Thoracic aorta (tissue), 2 donors: ENCODE data around the gene RIMBP2. TPM values are rescaled to one million over a fixed set of nuclear protein-coding genes. Genes with fewer than 3 reads are reported as not detected.

Experiments
- ATAC-seq: fragments of 150-250 bp; one replicate; pipeline ENCODE4 v1.8.0; 2017; ENCODE audit warnings: low read depth; ENCODE audit not compliant: insufficient number of reproducible peaks, low FRiP score
- DNase-seq: peaks from one replicate; pipeline ENCODE4 v3.0.0-alpha.2; 2020; ENCODE audit warnings: low spot score
- H3K27ac ChIP-seq, 2 donors: fragments of 200-600 bp; sonication (generic); 1 replicate in 1 of 2; 2 replicates in 1 of 2; pipeline ENCODE4 v1.5.1; 2016; ENCODE audit warnings: mild to moderate bottlenecking in 2 of 2, moderate library complexity in 2 of 2
- H3K27me3 ChIP-seq: fragments of 200-600 bp; sonication (generic); replicated peaks from 2 replicates; pipeline ENCODE4 v1.6.0; 2016; ENCODE audit warnings: mild to moderate bottlenecking; ENCODE audit not compliant: insufficient read depth
- H3K36me3 ChIP-seq: fragments of 200-600 bp; sonication (generic); one replicate; pipeline ENCODE4 v1.5.1; 2016
- H3K4me1 ChIP-seq, 2 donors: fragments of 200-600 bp; sonication (generic); 1 replicate in 1 of 2; 2 replicates in 1 of 2; pipeline versions ENCODE4 v1.5.1 to v1.6.0; 2016; ENCODE audit warnings: low read depth in 2 of 2, mild to moderate bottlenecking in 1 of 2; ENCODE audit not compliant: control insufficient read depth in 1 of 2
- H3K4me3 ChIP-seq: fragments of 200-600 bp; sonication (generic); 2 replicates; pipeline ENCODE4 v1.5.1; 2016; ENCODE audit warnings: mild to moderate bottlenecking
- H3K9me3 ChIP-seq: fragments of 200-600 bp; sonication (generic); 2 replicates; pipeline ENCODE4 v1.5.1; 2016
- total RNA-seq, 2 donors: library from RNA; depleted of rRNA; stranded (reverse); fragments of >200 nt; gene quantifications; one replicate each; pipeline versions ENCODE4 v1.1.0 to v1.2.3, GENCODE V29; 2016
- TF ChIP-seq, protein P1 (sequence below): fragments of 200-600 bp; sonication (generic); IDR thresholded peaks from one replicate; pipeline ENCODE4 v1.5.1; 2019; ENCODE audit warnings: antibody characterized with exemption

Gene RIMBP2
- total RNA-seq, 2 donors from 2014 or later = 0.54 to 0.92 TPM

DNA sequence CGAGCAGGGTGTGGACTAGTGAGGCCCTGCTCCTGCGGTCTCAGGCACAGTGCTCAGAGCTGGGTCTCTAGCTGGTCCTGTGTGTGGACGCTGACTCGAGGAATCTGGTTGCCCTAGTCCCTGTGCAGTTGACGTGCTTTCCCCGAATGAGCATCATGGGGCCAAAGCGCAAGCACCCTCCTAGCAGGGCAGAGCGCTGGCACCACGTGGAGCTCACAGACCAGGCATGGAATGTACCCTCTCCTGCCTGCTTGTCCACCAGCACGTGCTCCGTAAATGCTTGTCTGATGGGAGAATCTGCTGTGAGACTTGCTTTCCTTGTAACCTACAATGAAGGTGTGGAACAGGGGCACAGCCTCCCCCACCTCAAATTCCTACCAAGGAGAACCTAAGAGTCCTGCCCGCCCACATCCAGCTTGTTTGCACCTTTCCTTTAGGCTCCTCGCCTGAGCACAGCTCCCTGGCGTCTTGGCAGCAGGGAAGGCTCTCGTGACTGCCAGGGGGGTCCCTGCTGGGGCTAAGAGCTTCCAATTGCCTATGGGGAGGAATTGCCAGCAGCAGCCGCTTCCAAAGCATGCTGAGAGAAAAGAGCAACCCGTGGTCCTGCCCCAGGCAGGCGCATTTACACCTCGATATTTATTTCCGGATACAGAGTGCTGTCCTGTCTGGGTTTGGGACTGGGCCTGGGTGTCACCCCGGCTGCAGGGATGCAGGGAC is 253.4 kb downstream of the RIMBP2 start:
- ATAC-seq = no peak
- Histone ChIP-seq H3K27ac (no peak overlapping the region), H3K36me3 (no peaks in the 10 kb centered on the region), H3K4me1 (no peaks in the 10 kb centered on the region), H3K9me3 (peaks cover 4% of the 10 kb centered on the region), H3K4me3 (no peak overlapping the region), H3K27me3 (no peaks in the 10 kb centered on the region)
- TF ChIP-seq, protein P1, sequence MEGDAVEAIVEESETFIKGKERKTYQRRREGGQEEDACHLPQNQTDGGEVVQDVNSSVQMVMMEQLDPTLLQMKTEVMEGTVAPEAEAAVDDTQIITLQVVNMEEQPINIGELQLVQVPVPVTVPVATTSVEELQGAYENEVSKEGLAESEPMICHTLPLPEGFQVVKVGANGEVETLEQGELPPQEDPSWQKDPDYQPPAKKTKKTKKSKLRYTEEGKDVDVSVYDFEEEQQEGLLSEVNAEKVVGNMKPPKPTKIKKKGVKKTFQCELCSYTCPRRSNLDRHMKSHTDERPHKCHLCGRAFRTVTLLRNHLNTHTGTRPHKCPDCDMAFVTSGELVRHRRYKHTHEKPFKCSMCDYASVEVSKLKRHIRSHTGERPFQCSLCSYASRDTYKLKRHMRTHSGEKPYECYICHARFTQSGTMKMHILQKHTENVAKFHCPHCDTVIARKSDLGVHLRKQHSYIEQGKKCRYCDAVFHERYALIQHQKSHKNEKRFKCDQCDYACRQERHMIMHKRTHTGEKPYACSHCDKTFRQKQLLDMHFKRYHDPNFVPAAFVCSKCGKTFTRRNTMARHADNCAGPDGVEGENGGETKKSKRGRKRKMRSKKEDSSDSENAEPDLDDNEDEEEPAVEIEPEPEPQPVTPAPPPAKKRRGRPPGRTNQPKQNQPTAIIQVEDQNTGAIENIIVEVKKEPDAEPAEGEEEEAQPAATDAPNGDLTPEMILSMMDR = no peak
- DNase-seq = no peak

DNA sequence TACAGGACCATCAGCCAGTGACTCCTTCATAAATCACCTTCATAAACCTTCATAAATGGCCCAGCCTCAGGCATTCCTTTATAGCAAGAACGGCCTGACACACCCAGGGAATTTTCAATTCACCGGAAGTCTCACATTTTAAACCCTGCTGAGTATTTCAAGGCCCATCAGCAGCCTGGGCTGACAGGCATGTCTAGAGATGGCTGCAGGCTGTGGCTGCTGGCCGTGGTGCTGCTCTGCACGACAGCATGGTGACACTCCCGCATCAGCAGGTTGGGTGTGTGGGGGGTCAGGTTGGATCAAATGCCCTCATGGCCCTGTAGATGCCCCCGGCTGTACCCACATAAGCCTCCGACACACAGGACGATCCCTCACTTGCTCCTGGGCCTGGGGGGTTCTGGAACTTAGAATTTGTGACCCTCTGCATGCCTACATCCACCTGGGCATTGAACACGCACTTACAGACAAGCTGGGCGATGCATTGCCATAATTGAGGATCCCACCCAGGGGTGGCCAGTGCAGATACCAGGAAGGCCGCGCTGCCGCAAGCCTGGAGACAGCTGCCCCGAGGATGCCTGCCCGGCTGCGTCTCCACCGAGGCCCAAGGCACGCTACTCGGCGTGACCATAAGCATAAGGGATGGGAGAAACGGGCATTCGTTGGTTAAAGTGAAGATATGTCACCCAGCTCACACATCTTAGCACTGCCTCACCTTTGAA is 254.1 kb downstream of the RIMBP2 start:
- Histone ChIP-seq H3K36me3 (no peaks in the 10 kb centered on the region), H3K4me3 (no peak overlapping the region), H3K27me3 (no peaks in the 10 kb centered on the region), H3K27ac (no peak overlapping the region), H3K4me1 (no peaks in the 10 kb centered on the region), H3K9me3 (peaks cover under 1% of the 10 kb centered on the region)
- TF ChIP-seq, protein P1 = no peak
- ATAC-seq = no peak
- DNase-seq = no peak

DNA sequence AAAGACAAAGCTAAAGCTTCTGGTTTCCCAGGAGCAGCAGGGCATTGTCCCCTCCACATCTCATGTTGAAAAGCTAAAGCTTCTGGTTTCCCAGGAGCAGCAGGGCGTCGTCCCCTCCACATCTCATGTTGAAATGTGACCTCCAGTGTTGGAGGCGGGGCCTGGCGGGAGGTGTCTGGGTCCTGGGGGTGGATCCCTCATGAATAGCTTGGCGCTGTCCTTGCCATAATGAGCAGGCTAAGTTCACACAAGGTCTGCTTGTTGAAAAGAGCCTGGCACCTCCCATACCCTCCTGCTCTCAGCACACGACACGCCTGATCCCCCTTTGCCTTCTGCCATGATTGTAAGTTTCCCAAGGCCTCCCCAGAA is 254.7 kb downstream of the RIMBP2 start:
- H3K4me1 ChIP-seq = no peaks in the 10 kb centered on the region
- DNase-seq (no peak), ATAC-seq (no peak)
- TF ChIP-seq, protein P1 = no peak
- H3K4me3 ChIP-seq = no peak overlapping the region
- no peaks in the 10 kb centered on the region for H3K9me3 ChIP-seq
- no peak overlapping the region for H3K27ac ChIP-seq
- H3K27me3 ChIP-seq = no peaks in the 10 kb centered on the region
- no peaks in the 10 kb centered on the region for H3K36me3 ChIP-seq

DNA sequence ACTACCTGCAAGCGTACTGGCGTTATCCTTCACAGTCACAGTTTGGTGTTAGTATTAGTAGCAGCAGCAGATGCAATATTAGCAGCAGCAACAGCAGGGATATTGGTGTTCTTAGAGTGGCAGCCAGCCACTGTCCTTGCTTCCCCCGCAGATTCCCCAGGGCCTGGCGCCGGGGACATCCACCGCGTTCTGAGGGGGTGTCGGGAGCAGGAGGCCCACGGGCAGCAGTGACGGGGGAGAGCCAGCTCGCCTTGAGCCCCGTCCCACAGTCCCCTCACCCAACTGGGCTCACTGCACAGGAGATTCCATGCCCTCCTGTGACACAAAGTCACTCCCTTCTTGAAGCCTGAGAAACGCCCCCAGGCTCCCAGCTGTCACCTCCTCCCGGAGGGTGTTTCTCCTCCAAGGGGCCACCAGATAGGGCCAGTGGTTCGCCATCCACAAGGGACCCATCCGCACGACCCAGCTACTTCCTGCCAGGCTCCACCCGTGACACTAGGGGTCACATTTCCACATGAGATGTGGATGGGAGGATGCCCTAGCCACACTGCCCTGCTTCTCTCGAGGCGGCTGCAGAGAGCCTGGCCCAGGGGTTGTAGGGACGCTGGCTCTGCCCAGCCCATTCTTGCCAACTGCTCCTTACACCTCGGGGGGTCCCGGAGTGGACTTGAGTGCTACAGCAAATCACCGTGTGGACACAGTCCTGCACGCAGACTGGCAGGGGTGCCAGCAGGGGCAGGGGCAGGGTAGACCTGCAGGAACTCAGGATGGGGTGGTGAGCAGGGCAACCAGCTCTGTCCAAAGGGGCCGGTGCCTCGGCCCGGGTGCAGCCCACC is 255.3 kb downstream of the RIMBP2 start:
- Histone ChIP-seq H3K27ac (no peak overlapping the region), H3K4me1 (no peaks in the 10 kb centered on the region), H3K4me3 (no peak overlapping the region), H3K36me3 (no peaks in the 10 kb centered on the region), H3K27me3 (no peaks in the 10 kb centered on the region), H3K9me3 (no peaks in the 10 kb centered on the region)
- DNase-seq (no peak), ATAC-seq (no peak)
- TF ChIP-seq, protein P1 = no peak

DNA sequence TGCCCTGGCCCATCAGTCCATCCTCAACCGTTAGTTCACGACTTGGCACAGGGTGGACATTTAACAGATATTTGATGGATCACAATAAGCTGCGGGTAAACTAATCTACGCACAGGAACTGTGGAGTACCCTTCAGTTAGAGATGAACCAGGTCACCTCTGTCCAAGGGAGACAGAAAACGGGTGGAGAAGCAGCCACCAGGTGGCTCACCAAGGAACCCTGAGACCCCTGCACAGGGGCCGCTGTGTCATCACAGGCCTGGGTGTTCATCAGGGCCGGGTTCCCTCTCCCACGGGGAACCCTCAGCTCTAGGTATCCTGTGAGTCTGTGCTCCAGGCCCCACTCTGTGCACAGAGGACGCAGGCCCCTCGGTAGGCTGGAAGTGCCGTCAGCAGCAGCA is 256.2 kb downstream of the RIMBP2 start:
- Histone ChIP-seq H3K9me3 (no peaks in the 10 kb centered on the region), H3K4me1 (no peaks in the 10 kb centered on the region), H3K4me3 (no peak overlapping the region), H3K27ac (no peak overlapping the region), H3K27me3 (no peaks in the 10 kb centered on the region), H3K36me3 (no peaks in the 10 kb centered on the region)
- DNase-seq (no peak), ATAC-seq (no peak)
- TF ChIP-seq, protein P1 = no peak
